ENCODE measurements around the gene CD247.

The CD247 gene

GRCh38 chr1:167404161-167404888 lies 114.0 kb downstream of the CD247 start:
- DNase-seq = no peak

- DNase-seq = peak; percentile 23
These were observed 117.0 kb downstream of the CD247 start for GRCh38 chr1:167401260-167401873.

- no peak for DNase-seq
These were observed 117.9 kb downstream of the CD247 start for GRCh38 chr1:167400359-167400953.

GRCh38 chr1:167392200-167392696 lies 126.1 kb downstream of the CD247 start:
- DNase-seq = no peak

- no peak for DNase-seq
These were observed 129.4 kb downstream of the CD247 start for GRCh38 chr1:167388976-167389375.

GRCh38 chr1:167387251-167387910 lies 130.9 kb downstream of the CD247 start:
- DNase-seq = no peak

All from fibroblast of skin of right biceps (primary cell).